ENCODE measurements around the gene GNPTAB. TPM values are rescaled to one million over a fixed set of nuclear protein-coding genes. Genes with fewer than 3 reads are reported as not detected.

The GNPTAB gene
- total RNA-seq, 1 experiment from 2014 or later, result 26.5 TPM

Other genes starting within 250 kb of the GNPTAB start
- not detected in 2 replicates for gene MYBPC1, start 236.0 kb downstream of the GNPTAB start, total RNA-seq (2021)
- 4.8 and 6.1 TPM in 2 replicates for gene CHPT1, start 133.3 kb downstream of the GNPTAB start, total RNA-seq (2021)
- gene SYCP3, start 91.5 kb downstream of the GNPTAB start, total RNA-seq (2021), result 0.09 TPM in 1 of 2 replicates, not detected in the other
- 6.0 and 6.2 TPM in 2 replicates for gene DRAM1, start 46.6 kb upstream of the GNPTAB start, total RNA-seq (2021)
- gene WASHC3, start 231.0 kb upstream of the GNPTAB start, total RNA-seq (2021), result 20.9 and 29.7 TPM in 2 replicates

Data from PC-9 (cell line).